Measurements from ENCODE around the gene ILF2.
"Not testable (repeated sequence)": the region's sequence is repeated elsewhere in the genome, so short reads cannot be mapped to it uniquely, and the experiment has no call there.

The ILF2 gene

DNA sequence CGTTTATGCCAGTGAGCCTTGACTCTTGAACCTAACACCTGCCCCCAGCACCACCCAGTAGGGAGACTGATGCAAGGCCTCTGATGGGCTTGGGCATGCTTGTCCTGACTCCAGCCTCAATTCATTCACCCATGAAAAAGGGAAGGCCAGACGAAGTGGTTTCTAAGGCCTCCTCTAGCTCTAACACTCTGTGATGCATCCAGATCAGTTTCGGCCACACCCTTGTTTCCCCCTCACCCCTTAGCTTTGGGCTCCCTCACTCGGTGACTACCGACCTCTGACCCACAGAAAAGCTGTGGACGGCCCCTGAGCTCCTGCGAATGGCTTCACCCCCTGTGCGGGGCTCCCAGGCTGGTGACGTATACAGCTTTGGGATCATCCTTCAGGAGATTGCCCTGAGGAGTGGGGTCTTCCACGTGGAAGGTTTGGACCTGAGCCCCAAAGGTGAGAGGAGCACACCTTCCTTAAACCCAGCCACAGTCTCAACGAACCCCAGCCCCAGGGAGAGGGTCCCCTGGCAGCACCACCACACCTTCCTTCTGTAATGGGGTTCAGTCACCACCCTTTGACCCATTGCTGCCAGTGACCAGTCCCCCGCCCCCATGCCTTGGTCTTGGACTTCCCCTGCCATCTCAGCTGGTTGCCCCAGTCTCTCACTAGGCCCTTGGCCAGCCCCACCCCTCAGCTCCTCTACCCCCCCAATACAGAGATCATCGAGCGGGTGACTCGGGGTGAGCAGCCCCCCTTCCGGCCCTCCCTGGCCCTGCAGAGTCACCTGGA, 16.7 kb upstream of the ILF2 start:
- H3K4me3 Mint-ChIP-seq = no peak overlapping the region
- H3K36me3 Mint-ChIP-seq (ENCODE audit: low read depth) = no peaks in the 10 kb centered on the region
- peaks cover 19% of the 10 kb centered on the region for H3K27me3 Mint-ChIP-seq (ENCODE audit: low read depth)
- no peak overlapping the region for H3K27ac Mint-ChIP-seq
- H3K9me3 Mint-ChIP-seq = no peaks in the 10 kb centered on the region
- H3K4me1 Mint-ChIP-seq (ENCODE audit: low read depth) = no peaks in the 10 kb centered on the region

DNA sequence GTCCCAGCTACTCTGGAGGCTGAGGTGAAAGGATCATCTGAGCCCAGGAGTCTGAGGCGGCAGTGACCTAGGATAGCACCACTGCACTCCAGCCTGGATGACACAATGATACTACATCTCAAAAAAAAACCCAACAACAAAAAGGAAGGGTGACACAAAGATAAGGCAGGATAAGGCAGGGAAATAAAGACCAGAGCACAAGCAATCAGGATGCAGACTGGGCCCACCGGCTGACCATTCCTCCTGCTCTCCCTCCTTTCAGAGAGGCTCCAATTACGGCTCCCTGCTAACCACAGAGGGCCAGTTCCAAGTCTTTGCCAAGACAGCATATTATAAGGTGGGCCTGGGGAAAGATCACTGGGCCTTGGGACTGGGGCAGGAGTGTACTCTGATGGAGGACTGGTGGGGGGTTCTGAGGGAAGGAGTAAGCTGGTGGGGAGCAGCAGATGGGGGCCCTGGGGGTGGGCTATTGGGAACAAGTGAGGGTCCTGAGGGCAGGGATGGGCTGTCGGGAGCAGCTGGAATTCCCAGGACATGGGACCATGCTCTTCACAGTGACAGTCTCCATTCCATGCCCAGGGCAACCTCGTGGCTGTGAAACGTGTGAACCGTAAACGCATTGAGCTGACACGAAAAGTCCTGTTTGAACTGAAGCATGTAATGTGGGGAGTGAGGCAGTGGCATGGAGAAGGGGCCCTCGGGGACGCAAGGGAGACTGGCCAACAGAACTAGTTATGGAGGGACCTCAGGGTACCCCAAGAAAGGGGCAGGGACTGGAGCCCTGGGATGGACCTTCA, 14.9 kb upstream of the ILF2 start:
- no peak overlapping the region for H3K4me3 Mint-ChIP-seq

DNA sequence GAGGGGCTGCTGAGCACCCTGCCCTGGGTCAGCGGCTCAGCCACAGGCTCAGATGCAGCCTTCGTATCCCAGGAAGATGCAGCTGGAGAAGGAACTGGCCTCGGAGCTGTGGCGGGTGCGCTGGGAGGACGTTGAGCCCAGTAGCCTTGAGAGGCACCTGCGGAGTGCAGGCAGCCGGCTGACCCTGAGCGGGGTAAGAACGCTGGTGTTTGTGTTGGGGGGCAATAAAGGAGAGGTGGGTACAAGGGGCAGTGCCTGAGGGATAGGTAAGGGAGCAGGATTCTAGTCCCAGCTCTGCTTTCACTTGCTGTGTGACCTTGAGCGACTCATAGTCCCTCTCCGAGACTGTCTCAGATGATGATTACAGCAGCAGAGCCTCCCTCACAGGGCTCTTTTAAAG, 14.1 kb upstream of the ILF2 start:
- Mint-ChIP-seq H3K4me1 (ENCODE audit: low read depth) (peaks cover 2% of the 10 kb centered on the region), H3K27ac (no peak overlapping the region), H3K9me3 (no peaks in the 10 kb centered on the region), H3K36me3 (ENCODE audit: low read depth) (peaks cover 2% of the 10 kb centered on the region), H3K27me3 (ENCODE audit: low read depth) (peaks cover 44% of the 10 kb centered on the region), H3K4me3 (no peak overlapping the region)

More for the DNA sequence above, 14.9 kb upstream of the ILF2 start:
- no peak overlapping the region for H3K27ac Mint-ChIP-seq
- no peaks in the 10 kb centered on the region for H3K9me3 Mint-ChIP-seq
- peaks cover 36% of the 10 kb centered on the region for H3K27me3 Mint-ChIP-seq (ENCODE audit: low read depth)
- no peaks in the 10 kb centered on the region for H3K4me1 Mint-ChIP-seq (ENCODE audit: low read depth)
- no peaks in the 10 kb centered on the region for H3K36me3 Mint-ChIP-seq (ENCODE audit: low read depth)

DNA sequence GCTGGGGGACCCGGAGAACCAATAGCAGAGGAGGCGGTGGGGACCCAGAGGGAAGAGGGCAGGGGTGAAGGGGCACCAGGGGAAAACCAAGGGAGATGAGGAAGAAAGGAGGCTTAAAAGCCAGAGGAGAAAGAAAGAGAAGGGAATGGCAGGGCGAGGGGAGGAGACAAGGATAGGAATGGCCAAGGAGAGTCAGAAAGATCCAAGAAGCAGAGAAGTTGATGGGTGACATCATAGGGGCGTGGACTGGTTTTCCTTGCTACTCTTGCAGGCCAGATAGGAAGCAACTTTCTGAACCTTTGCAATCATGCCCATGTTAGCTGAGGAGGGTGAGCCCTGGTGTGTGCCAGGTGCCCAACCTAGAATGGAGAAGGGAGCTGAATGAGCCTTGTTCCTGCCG, 13.1 kb upstream of the ILF2 start:
- H3K27me3 Mint-ChIP-seq (ENCODE audit: low read depth) = peaks cover 49% of the 10 kb centered on the region
- H3K4me3 Mint-ChIP-seq = no peak overlapping the region
- H3K27ac Mint-ChIP-seq = no peak overlapping the region
- no peaks in the 10 kb centered on the region for H3K9me3 Mint-ChIP-seq
- H3K4me1 Mint-ChIP-seq (ENCODE audit: low read depth) = peaks cover 4% of the 10 kb centered on the region
- peaks cover 3% of the 10 kb centered on the region for H3K36me3 Mint-ChIP-seq (ENCODE audit: low read depth)

DNA sequence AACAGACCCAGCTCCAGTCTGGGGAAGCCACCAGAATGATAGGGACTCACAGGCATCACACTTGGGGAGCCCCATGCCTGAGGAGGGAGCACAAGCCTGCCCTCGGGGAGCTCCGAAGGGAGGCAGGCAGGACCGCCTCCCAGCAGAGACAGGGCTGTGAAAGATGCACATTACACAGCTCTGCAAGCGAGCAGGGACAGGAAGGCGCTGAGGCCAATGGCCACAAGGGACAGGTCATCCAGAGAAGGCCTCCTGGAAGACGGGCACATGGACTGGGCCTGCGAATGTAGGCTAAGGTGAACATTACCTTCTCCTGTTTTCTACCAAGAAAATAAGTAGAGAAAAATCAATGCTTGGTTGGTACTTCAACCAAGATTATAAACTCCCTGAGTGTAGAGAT, 11.9 kb upstream of the ILF2 start:
- Mint-ChIP-seq H3K4me3 (no peak overlapping the region), H3K27ac (no peak overlapping the region), H3K4me1 (ENCODE audit: low read depth) (peaks cover 12% of the 10 kb centered on the region), H3K27me3 (ENCODE audit: low read depth) (peaks cover 60% of the 10 kb centered on the region), H3K36me3 (ENCODE audit: low read depth) (peaks cover 3% of the 10 kb centered on the region), H3K9me3 (no peaks in the 10 kb centered on the region)

DNA sequence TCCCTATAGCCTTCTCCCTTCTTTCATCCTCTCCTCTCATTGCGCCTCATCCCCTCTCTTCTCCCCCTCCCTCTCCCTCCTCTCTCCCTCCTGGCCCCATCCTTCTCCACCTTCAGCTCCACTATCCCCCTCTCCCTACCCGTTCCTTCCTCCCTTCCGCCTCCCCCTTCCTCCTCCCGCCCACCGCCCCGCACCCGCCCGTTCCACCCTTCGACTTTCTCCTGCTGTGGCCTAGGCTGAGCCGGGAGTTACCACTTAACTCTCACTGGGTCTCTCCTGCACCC, 9.3 kb upstream of the ILF2 start:
- Mint-ChIP-seq H3K4me1 (ENCODE audit: low read depth) (peaks cover 16% of the 10 kb centered on the region), H3K9me3 (no peaks in the 10 kb centered on the region), H3K4me3 (peak overlapping the region; percentile 76), H3K36me3 (ENCODE audit: low read depth) (peaks cover 3% of the 10 kb centered on the region), H3K27ac (no peak overlapping the region), H3K27me3 (ENCODE audit: low read depth) (peaks cover 65% of the 10 kb centered on the region)

DNA sequence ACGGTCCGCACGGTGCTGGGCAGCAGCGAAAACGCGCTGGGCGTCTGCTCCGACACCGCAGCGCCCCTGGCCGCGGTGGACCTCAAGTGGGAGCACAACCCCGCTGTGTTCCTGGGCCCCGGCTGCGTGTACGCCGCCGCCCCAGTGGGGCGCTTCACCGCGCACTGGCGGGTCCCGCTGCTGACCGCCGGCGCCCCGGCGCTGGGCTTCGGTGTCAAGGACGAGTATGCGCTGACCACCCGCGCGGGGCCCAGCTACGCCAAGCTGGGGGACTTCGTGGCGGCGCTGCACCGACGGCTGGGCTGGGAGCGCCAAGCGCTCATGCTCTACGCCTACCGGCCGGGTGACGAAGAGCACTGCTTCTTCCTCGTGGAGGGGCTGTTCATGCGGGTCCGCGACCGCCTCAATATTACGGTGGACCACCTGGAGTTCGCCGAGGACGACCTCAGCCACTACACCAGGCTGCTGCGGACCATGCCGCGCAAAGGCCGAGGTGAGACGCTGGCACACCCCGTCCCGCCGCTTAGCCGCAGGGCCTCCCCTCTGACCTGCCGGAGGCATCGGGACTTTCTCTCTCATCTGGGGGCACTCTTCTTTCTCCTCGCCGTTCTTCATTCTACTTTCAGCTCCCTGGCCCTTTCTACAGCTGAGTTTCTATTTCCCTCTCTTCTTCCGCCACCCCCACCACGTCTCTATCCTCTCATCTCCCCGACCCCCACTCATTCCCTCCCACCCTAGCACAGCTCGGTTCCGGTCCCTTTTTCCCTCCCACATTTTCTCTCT, 8.7 kb upstream of the ILF2 start:
- Mint-ChIP-seq H3K27ac (no peak overlapping the region), H3K36me3 (ENCODE audit: low read depth) (peaks cover 3% of the 10 kb centered on the region), H3K4me1 (ENCODE audit: low read depth) (peaks cover 16% of the 10 kb centered on the region), H3K9me3 (no peaks in the 10 kb centered on the region), H3K27me3 (ENCODE audit: low read depth) (peaks cover 62% of the 10 kb centered on the region), H3K4me3 (peak overlapping the region; percentile 76)

DNA sequence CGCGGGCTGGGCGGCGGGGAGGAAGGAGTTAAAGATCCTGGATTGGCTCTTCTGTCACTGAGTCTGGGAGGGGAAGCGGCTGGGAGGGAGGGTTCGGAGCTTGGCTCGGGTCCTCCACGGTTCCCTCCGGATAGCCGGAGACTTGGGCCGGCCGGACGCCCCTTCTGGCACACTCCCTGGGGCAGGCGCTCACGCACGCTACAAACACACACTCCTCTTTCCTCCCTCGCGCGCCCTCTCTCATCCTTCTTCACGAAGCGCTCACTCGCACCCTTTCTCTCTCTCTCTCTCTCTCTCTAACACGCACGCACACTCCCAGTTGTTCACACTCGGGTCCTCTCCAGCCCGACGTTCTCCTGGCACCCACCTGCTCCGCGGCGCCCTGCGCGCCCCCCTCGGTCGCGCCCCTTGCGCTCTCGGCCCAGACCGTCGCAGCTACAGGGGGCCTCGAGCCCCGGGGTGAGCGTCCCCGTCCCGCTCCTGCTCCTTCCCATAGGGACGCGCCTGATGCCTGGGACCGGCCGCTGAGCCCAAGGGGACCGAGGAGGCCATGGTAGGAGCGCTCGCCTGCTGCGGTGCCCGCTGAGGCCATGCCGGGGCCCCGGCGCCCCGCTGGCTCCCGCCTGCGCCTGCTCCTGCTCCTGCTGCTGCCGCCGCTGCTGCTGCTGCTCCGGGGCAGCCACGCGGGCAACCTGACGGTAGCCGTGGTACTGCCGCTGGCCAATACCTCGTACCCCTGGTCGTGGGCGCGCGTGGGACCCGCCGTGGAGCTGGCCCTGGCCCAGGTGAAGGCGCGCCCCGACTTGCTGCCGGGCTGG, 7.9 kb upstream of the ILF2 start, which contains the start of gene NPR1:
TSS of gene NPR1 (plus strand) at position 170 of the 818 bp plus-strand sequence. CDS start at position 591, 421 bp downstream.
- Mint-ChIP-seq H3K4me3 (peak within 1 kb of the TSS; percentile 76), H3K36me3 (ENCODE audit: low read depth) (peaks cover 3% of the 10 kb centered on the region), H3K4me1 (ENCODE audit: low read depth) (peaks cover 16% of the 10 kb centered on the region), H3K27me3 (ENCODE audit: low read depth) (peaks cover 59% of the 10 kb centered on the region), H3K9me3 (no peaks in the 10 kb centered on the region), H3K27ac (no peak within 1 kb of the TSS)

DNA sequence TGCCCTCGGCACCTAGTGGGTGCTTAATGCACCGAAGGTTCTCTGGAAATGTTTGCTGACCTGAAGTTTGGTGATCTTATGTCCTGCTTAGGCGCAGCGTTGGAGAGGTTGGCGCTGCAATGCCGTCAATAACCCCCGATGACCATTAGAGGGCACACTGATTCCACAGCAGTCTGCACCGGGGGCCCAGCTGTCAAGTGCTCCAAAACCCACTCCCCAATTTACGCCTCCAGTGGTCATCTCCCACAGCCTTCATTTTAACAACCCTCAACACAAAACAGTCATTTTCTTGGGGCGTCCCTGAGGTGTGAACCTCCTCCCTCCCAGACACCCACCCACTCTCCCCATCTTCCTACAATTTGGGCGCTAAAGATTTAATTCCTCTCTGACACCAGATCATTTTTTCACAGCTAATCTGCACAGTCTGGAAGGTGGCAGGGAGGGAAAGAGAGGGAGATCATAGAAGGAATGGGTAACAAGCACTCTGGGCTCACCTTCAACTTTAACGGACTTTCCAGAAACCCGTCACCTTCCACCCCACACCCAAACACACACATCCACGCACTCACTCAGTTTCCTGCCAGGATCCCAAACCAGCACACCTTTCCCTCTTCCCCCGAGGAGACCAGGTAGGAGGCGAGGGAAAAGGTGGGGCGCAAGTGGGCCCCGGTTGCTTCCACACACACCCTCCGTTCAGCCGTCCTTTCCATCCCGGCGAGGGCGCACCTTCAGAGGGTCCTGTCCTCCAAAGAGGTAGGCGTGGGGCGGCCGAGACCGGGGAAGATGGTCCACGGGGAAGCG, 7.1 kb upstream of the ILF2 start:
- Mint-ChIP-seq H3K9me3 (no peaks in the 10 kb centered on the region), H3K4me3 (peak overlapping the region; percentile 64), H3K36me3 (ENCODE audit: low read depth) (peaks cover 3% of the 10 kb centered on the region), H3K27ac (no peak overlapping the region), H3K27me3 (ENCODE audit: low read depth) (peaks cover 54% of the 10 kb centered on the region), H3K4me1 (ENCODE audit: low read depth) (peaks cover 16% of the 10 kb centered on the region)

DNA sequence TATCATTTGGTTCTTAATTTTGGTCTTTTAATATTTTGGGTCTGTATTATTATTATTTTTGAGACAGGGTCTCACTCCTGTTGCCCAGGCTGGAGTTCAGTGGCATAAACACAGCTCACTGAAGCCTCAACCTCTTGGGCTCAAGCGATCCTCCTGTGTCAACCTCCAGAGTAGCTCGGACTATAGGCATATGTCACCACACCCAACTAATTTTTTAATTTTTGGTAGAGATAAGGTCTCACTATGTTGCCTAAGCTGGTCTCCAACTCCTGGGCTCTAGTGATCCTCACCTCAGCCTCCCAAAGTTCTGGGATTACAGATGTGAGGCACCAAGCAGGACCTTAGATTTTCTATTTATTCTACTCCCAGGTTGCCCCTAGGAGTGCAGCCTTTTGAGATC, 2.7 kb upstream of the ILF2 start:
- no peaks in the 10 kb centered on the region for H3K9me3 Mint-ChIP-seq
- peaks cover 25% of the 10 kb centered on the region for H3K4me1 Mint-ChIP-seq (ENCODE audit: low read depth)
- H3K4me3 Mint-ChIP-seq = peak overlapping the region; percentile 36
- H3K27me3 Mint-ChIP-seq (ENCODE audit: low read depth) = peaks cover 17% of the 10 kb centered on the region
- peaks cover 12% of the 10 kb centered on the region for H3K36me3 Mint-ChIP-seq (ENCODE audit: low read depth)
- H3K27ac Mint-ChIP-seq = no peak overlapping the region

DNA sequence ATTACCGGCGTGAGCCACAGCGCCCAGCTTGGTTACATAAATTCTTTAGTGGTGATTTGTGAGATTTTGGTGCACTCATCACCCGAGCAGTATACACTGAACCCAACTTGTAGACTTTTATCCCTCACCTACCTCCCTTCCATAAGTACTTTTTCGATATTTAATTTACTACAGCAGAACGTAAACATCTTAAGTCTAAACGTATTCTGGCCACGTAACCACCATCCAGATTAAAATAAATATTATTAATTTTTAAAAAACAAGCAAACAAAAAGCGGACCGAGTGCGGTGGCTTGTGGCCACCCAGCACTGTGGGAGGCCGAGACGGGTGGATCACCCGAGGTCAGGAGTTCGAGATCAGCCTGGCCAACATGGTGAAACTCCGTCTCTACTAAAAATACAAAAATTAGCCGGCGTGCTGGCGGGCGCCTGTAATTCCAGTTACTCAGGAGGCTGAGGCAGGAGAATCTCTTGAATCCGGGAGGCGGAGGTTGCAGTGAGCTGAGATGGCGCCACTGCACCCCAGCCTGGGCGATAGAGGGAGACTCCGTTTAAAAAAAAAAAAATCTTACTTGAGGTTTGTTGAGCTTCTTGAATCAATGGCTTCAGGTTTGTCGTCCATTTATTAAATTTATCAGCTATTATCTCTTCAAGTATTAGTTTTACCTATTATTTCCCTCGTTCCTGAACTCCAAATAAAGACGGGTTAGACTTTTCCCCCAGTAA, 998 bp upstream of the ILF2 start:
- Mint-ChIP-seq H3K4me1 (ENCODE audit: low read depth) (peaks cover 22% of the 10 kb centered on the region), H3K36me3 (ENCODE audit: low read depth) (peaks cover 28% of the 10 kb centered on the region)
- H3K9me3 Mint-ChIP-seq; H3K27me3 Mint-ChIP-seq (ENCODE audit: low read depth); H3K4me3 Mint-ChIP-seq; H3K27ac Mint-ChIP-seq: not testable (repeated sequence)

DNA sequence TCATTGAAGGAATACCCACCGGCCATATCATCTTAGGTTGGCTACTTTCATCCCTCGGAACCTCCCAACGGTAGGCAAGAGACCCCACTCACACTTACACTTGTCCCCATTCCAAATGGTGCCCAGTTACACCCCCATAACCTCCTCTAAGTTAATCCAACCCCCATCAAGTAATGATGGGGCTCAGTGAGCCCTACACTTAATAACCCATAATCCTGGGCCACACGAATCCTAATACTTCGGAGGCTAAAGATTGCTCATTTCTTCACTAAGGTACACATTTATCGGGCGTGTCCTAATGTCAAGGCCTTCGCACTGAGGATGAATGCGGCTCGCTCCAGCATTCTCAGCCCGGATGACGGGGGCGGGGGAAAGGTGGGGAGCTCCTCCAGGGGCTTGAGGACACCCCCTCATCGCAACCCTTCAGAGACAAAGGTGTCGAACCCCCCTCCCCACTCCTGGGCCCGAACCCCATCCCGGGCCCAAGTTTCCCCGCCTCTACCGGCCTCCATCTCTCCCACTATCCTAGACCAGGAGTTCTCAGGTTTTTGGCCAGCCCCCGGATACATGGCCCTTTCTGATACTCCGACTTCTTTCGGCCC, 435 bp downstream of the ILF2 start:
- no peaks in the 10 kb centered on the region for H3K9me3 Mint-ChIP-seq
- no peaks in the 10 kb centered on the region for H3K27me3 Mint-ChIP-seq (ENCODE audit: low read depth)
- no peak overlapping the region for H3K4me3 Mint-ChIP-seq
- peaks cover 32% of the 10 kb centered on the region for H3K36me3 Mint-ChIP-seq (ENCODE audit: low read depth)
- no peak overlapping the region for H3K27ac Mint-ChIP-seq
- peaks cover 22% of the 10 kb centered on the region for H3K4me1 Mint-ChIP-seq (ENCODE audit: low read depth)

DNA sequence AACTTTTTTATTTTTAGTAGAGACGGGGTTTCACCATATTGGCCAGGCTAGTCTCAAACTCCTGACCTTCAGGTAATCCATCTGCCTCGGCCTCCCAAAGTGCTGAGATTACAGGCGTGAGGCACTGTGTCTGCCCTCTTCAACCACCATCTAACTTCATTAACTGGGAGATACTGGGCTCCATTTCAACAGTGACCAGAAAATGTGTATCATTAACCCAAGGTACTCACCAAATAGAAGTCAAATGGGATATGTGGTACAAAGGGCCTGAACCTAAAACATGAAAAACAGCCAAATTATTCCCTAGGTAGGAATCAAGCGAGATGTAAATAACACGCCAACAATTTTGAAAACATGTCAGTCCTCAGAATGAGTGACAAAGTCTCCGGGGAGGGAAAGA, 1.2 kb downstream of the ILF2 start:
- H3K27ac Mint-ChIP-seq = no peak overlapping the region
- peaks cover 24% of the 10 kb centered on the region for H3K4me1 Mint-ChIP-seq (ENCODE audit: low read depth)
- H3K36me3 Mint-ChIP-seq (ENCODE audit: low read depth) = peaks cover 40% of the 10 kb centered on the region
- no peak overlapping the region for H3K4me3 Mint-ChIP-seq
- no peaks in the 10 kb centered on the region for H3K27me3 Mint-ChIP-seq (ENCODE audit: low read depth)
- H3K9me3 Mint-ChIP-seq = no peaks in the 10 kb centered on the region

All from T-helper 1 cell treated with Interleukin-12 subunit alpha and Interleukin-12 subunit beta and Interleukin-4 antibody, amounts not matched to agents 30 μg/mL and 1 μg/mL, for 36 hours (primary cell).